GM12878 (cell line): ENCODE data around the gene NODAL. TPM values are rescaled to one million over a fixed set of nuclear protein-coding genes. Genes with fewer than 3 reads are reported as not detected.

Experiments
- ATAC-seq: fragments of 200-7000 bp; cut with Tn5 transposase; 3 replicates; pipeline ENCODE4 v1.9.1; 2020; ENCODE audit warnings: mild to moderate bottlenecking, moderate library complexity
- BruUV-seq: library from RNA; stranded (reverse); fragments of 400-500 nt; replicated peaks from 2 replicates; lab custom pipeline; 2021; lab: Mats Ljungman, UMichigan
- CTCF ChIA-PET: fragments of 300-600 bp; sonication (Branson Sonifier 250); formaldehyde crosslinking; extraction: SDS; loops from one replicate; lab custom pipeline; 2021; ENCODE audit warnings: inconsistent platforms; lab: Yijun Ruan, JAX
- POLR2A ChIA-PET: fragments of 350-600 bp; formaldehyde crosslinking; extraction: SDS; loops from one replicate; lab custom pipeline; 2021; ENCODE audit warnings: inconsistent platforms; lab: Charles Lee
- RAD21 ChIA-PET: fragments of 300-600 bp; sonication (Branson Sonifier 250); formaldehyde crosslinking; loops from one replicate; lab custom pipeline; 2023; ENCODE audit warnings: antibody characterized with exemption; ENCODE audit not compliant: unreplicated experiment; lab: Charles Lee
- SMC1A ChIA-PET: fragments of 300-600 bp; sonication (Branson Sonifier 250); formaldehyde crosslinking; loops from one replicate; lab custom pipeline; 2023; ENCODE audit not compliant: unreplicated experiment, uncharacterized antibody; lab: Charles Lee
- DNase-seq: peaks from one replicate; pipeline ENCODE4 v3.0.0-alpha.2; 2011; ENCODE audit warnings: low read depth, low spot score
- FAIRE-seq: peaks from 3 replicates; lab custom pipeline; 2011; peaks lifted over from hg19 to GRCh38; lab: Jason Lieb, UNC
- H2AFZ ChIP-seq: 2 replicates; pipeline ENCODE4 v1.6.0; 2011; ENCODE audit warnings: low read depth, low read length, control low read depth; ENCODE audit not compliant: control insufficient read depth
- H3K27ac ChIP-seq: 2 replicates; pipeline ENCODE4 v1.5.1; 2011; ENCODE audit warnings: control low read depth; ENCODE audit not compliant: control insufficient read depth, insufficient read depth
- H3K27me3 ChIP-seq, 2 experiments: replicated peaks in 1 of 2; 2 replicates each; pipeline versions ENCODE4 v1.6.0 to v1.6.1; 2011; ENCODE audit warnings: low read length in 1 of 2; ENCODE audit not compliant: control insufficient read depth in 2 of 2, insufficient read depth in 2 of 2
- H3K36me3 ChIP-seq, 2 experiments: 2 replicates each; pipeline ENCODE4 v1.5.1; 2011; ENCODE audit warnings: low read length in 1 of 2; ENCODE audit not compliant: control insufficient read depth in 2 of 2, insufficient read depth in 2 of 2
- H3K4me1 ChIP-seq: 2 replicates; pipeline ENCODE4 v1.6.1; 2011; ENCODE audit warnings: mild to moderate bottlenecking, low read length, moderate library complexity, mixed read lengths; ENCODE audit not compliant: control insufficient read depth, insufficient read depth
- H3K4me2 ChIP-seq: 2 replicates; pipeline ENCODE4 v1.6.0; 2011; ENCODE audit warnings: control low read depth; ENCODE audit not compliant: control insufficient read depth, insufficient read depth
- H3K4me3 ChIP-seq: fragments of 200-600 bp; sonication (generic); 2 replicates; pipeline ENCODE4 v1.5.1; 2016
- H3K79me2 ChIP-seq: 2 replicates; pipeline ENCODE4 v1.6.0; 2011; ENCODE audit warnings: low read length; ENCODE audit not compliant: control insufficient read depth, insufficient read depth
- H3K9ac ChIP-seq: 2 replicates; pipeline ENCODE4 v1.8.0; 2011; ENCODE audit warnings: low read length, control low read depth, mixed read lengths; ENCODE audit not compliant: control insufficient read depth, insufficient read depth
- H3K9me3 ChIP-seq: replicated peaks from 3 replicates; pipeline ENCODE4 v1.5.1; 2011; ENCODE audit warnings: mild to moderate bottlenecking, low read length; ENCODE audit not compliant: control insufficient read depth, insufficient read depth
- H4K20me1 ChIP-seq: 2 replicates; pipeline ENCODE4 v1.6.0; 2011; ENCODE audit not compliant: control insufficient read depth, insufficient read depth
- CBX3 ChIP-seq: fragments of 200-600 bp; sonication (generic); IDR thresholded peaks from 2 replicates; pipeline ENCODE4 v1.6.1; 2016; ENCODE audit warnings: low read depth, borderline replicate concordance
- CHD2 ChIP-seq: IDR thresholded peaks from 2 replicates; pipeline ENCODE4 v1.6.1; 2011; ENCODE audit warnings: low read depth, low read length, improper control_type of control experiment, borderline replicate concordance
- CHD4 ChIP-seq: fragments of 200-600 bp; sonication (generic); IDR thresholded peaks from 2 replicates; pipeline ENCODE4 v1.6.1; 2016; ENCODE audit warnings: mild to moderate bottlenecking
- EED ChIP-seq: sonication (generic); IDR thresholded peaks from 2 replicates; pipeline ENCODE4 v1.6.1; 2016; ENCODE audit warnings: antibody characterized with exemption, low read depth
- ESRRA ChIP-seq: IDR thresholded peaks from 2 replicates; pipeline ENCODE4 v1.6.1; 2012; ENCODE audit warnings: mild to moderate bottlenecking, low read length, improper control_type of control experiment
- MTA3 ChIP-seq: IDR thresholded peaks from 2 replicates; pipeline ENCODE4 v1.6.1; 2012; ENCODE audit warnings: low read length, inconsistent platforms, borderline replicate concordance
- NBN ChIP-seq: fragments of 450-650 bp; IDR thresholded peaks from 2 replicates; pipeline ENCODE4 v1.6.1; 2016
- NFYB ChIP-seq: IDR thresholded peaks from 2 replicates; pipeline ENCODE4 v1.6.1; 2011; ENCODE audit warnings: low read depth, mild to moderate bottlenecking, low read length, improper control_type of control experiment, moderate library complexity; ENCODE audit not compliant: insufficient read depth
- RCOR1 ChIP-seq: conservative IDR thresholded peaks from 2 replicates; pipeline ENCODE4 v1.6.1; 2012; ENCODE audit warnings: low read depth, low read length, improper control_type of control experiment
- RFX5 ChIP-seq: IDR thresholded peaks from 2 replicates; pipeline ENCODE4 v1.6.1; 2011; ENCODE audit warnings: low read depth, low read length, improper control_type of control experiment
- SMAD1 ChIP-seq: fragments of 450-650 bp; IDR thresholded peaks from 2 replicates; pipeline ENCODE4 v1.6.1; 2018; ENCODE audit warnings: mild to moderate bottlenecking, low read depth; ENCODE audit not compliant: partially characterized antibody
- SMAD5 ChIP-seq: IDR thresholded peaks from 2 replicates; pipeline ENCODE4 v1.6.1; 2016; ENCODE audit warnings: antibody characterized with exemption, low read depth
- SPI1 ChIP-seq: IDR thresholded peaks from 2 replicates; pipeline ENCODE4 v1.6.1; 2011; ENCODE audit warnings: low read depth, mild to moderate bottlenecking, low read length, moderate library complexity, borderline replicate concordance; ENCODE audit not compliant: insufficient read depth
- TAF1 ChIP-seq: IDR thresholded peaks from 2 replicates; pipeline ENCODE4 v1.6.1; 2011; ENCODE audit warnings: mild to moderate bottlenecking, low read depth, low read length, borderline replicate concordance
- TCF7 ChIP-seq: IDR thresholded peaks from 2 replicates; pipeline ENCODE4 v1.6.1; 2014; ENCODE audit warnings: antibody characterized with exemption, borderline replicate concordance
- ZZZ3 ChIP-seq: IDR thresholded peaks from 2 replicates; pipeline ENCODE4 v1.6.1; 2011; ENCODE audit warnings: low read depth; ENCODE audit not compliant: control insufficient read depth, insufficient read length
- whole genome bisulfite sequencing: methylation state at CpG from one replicate; pipeline ENCODE4 v1.1.6; 2016; ENCODE audit warnings: low lambda C conversion rate; ENCODE audit not compliant: insufficient replicate concordance, insufficient coverage; ENCODE audit errors: missing lambda C conversion rate; 5-methylcytosine and 5-hydroxymethylcytosine counted together
- in situ Hi-C: fragments of 300-500 bp; cut with MboI; formaldehyde crosslinking; loops from 9 replicates; pipeline ENCODE4 v1.14.3; 2018; ENCODE audit warnings: mixed read lengths
- intact Hi-C: fragments of 100-400 bp; cut with micrococcal nuclease; formaldehyde crosslinking; loops from one replicate; pipeline ENCODE4 v1.14.2; 2022; ENCODE audit not compliant: unreplicated experiment
- polyA plus RNA-seq, 11 experiments: library from polyadenylated mRNA; depleted of rRNA in 4 of 11; unstranded in 6 of 11; stranded (reverse) in 5 of 11; fragments of >200 nt; fragmentation: Nextera tagmentation in 4 of 11; fragmentation: Illumina TruSeq in 1 of 11; extraction: Ambion mirVana in 4 of 11; extraction: Trizol in 1 of 11; gene quantifications; 1 replicate in 1 of 11; 2 replicates in 10 of 11; pipeline versions ENCODE4 v1.2.1 to v1.2.3, GENCODE V29; 2011 to 2016; ENCODE audit warnings: inconsistent platforms in 2 of 11, missing spikeins in 2 of 11, low read depth in 1 of 11
- total RNA-seq, 4 experiments: library from RNA; depleted of rRNA in 3 of 4; stranded (reverse); fragments of >200 nt in 3 of 4; fragmentation: Illumina TruSeq in 1 of 4; extraction: Trizol in 1 of 4; gene quantifications; 2 replicates each; pipeline versions ENCODE4 v1.2.1 to v1.2.3, GENCODE V29; 2013 to 2021
- TF ChIP-seq, protein P1 (sequence below): fragments of 450-650 bp; IDR thresholded peaks from 2 replicates; pipeline ENCODE4 v1.6.1; 2018; ENCODE audit warnings: borderline replicate concordance, mild to moderate bottlenecking; ENCODE audit not compliant: partially characterized antibody
- TF ChIP-seq, protein P2 (sequence below): IDR thresholded peaks from 2 replicates; pipeline ENCODE4 v1.6.1; 2011; ENCODE audit warnings: low read depth, low read length, improper control_type of control experiment, borderline replicate concordance
- TF ChIP-seq, protein P3 (sequence below): fragments of 450-650 bp; IDR thresholded peaks from 2 replicates; pipeline ENCODE4 v1.6.1; 2014; ENCODE audit warnings: mild to moderate bottlenecking

NODAL gene
- total and polyA plus RNA-seq, 10 of the 15 experiments (the other 5 are each of a cell fraction or from before 2014, with no cell fraction given) = not detected

DNA sequence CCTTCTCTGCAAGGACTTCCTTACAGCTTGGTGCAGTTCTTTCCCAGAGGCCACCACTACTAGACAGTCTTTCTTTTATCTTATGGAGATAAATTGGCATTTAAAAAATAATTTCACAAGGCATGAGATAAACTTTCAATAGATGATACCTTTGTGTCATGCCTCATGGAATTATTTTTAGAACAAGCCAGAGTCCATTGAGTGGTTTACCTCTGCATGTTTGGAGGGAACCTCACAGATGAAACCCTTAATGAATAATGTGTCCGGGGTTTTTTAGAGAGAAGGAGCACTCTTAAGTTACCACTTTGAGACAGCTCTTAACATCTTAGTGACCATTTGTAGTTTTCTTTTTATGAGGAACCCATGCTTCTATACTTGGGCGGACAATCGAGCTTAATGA, 17.2 kb downstream of the NODAL start:
- Histone ChIP-seq H4K20me1 (no peaks in the 10 kb centered on the region), H3K27me3 (no peaks in the 10 kb centered on the region), H3K4me2 (no peak overlapping the region), H3K9me3 (no peaks in the 10 kb centered on the region), H2AFZ (no peak overlapping the region), H3K79me2 (no peaks in the 10 kb centered on the region), H3K27ac (no peak overlapping the region), H3K4me3 (no peak overlapping the region), H3K36me3 (peaks cover 5 to 36% of the 10 kb centered on the region in 2 experiments), H3K4me1 (no peaks in the 10 kb centered on the region), H3K9ac (no peak overlapping the region)
- DNase-seq (no peak), FAIRE-seq (no peak), ATAC-seq (no peak)
- TF ChIP-seq ZZZ3 (no peak), EED (no peak), ESRRA (no peak), SPI1 (no peak), NFYB (no peak), CHD4 (no peak), RFX5 (no peak), CHD2 (no peak), TCF7 (no peak), SMAD5 (no peak), SMAD1 (no peak), TAF1 (no peak), NBN (no peak), CBX3 (no peak), MTA3 (no peak), RCOR1 (no peak)
- TF ChIP-seq, protein P1, sequence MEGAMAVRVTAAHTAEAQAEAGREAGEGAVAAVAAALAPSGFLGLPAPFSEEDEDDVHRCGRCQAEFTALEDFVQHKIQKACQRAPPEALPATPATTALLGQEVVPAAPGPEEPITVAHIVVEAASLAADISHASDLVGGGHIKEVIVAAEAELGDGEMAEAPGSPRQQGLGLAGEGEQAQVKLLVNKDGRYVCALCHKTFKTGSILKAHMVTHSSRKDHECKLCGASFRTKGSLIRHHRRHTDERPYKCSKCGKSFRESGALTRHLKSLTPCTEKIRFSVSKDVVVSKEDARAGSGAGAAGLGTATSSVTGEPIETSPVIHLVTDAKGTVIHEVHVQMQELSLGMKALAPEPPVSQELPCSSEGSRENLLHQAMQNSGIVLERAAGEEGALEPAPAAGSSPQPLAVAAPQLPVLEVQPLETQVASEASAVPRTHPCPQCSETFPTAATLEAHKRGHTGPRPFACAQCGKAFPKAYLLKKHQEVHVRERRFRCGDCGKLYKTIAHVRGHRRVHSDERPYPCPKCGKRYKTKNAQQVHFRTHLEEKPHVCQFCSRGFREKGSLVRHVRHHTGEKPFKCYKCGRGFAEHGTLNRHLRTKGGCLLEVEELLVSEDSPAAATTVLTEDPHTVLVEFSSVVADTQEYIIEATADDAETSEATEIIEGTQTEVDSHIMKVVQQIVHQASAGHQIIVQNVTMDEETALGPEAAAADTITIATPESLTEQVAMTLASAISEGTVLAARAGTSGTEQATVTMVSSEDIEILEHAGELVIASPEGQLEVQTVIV = no peak
- TF ChIP-seq, protein P2, sequence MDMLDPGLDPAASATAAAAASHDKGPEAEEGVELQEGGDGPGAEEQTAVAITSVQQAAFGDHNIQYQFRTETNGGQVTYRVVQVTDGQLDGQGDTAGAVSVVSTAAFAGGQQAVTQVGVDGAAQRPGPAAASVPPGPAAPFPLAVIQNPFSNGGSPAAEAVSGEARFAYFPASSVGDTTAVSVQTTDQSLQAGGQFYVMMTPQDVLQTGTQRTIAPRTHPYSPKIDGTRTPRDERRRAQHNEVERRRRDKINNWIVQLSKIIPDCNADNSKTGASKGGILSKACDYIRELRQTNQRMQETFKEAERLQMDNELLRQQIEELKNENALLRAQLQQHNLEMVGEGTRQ = no peak
- TF ChIP-seq, protein P3, sequence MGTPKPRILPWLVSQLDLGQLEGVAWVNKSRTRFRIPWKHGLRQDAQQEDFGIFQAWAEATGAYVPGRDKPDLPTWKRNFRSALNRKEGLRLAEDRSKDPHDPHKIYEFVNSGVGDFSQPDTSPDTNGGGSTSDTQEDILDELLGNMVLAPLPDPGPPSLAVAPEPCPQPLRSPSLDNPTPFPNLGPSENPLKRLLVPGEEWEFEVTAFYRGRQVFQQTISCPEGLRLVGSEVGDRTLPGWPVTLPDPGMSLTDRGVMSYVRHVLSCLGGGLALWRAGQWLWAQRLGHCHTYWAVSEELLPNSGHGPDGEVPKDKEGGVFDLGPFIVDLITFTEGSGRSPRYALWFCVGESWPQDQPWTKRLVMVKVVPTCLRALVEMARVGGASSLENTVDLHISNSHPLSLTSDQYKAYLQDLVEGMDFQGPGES = no peak
- no TSS peak for BruUV-seq
- SMC1A ChIA-PET = interaction anchor here (0.6 to 1.0 kb wide), 3 partner anchors 13 to 446 kb away, joined by 3 read pairs; no protein-coding TSS in a partner anchor
- POLR2A ChIA-PET = no interaction called here
- RAD21 ChIA-PET = interaction anchor here (1.7 kb wide), 1 partner anchor 19 kb away, joined by 3 read pairs; no protein-coding TSS in a partner anchor
- WGBS = 97% methylated on average over 3 of the region's 3 CpGs
- intact Hi-C loops (no loop called here), in situ Hi-C loops (no loop called here)
- CTCF ChIA-PET = interaction anchor here (1.3 to 1.5 kb wide), 2 partner anchors 20 to 37 kb away, joined by 4 to 5 read pairs; partner anchors contain the start of gene EIF4EBP2
